OCI-LY1 (cell line): ENCODE data around the gene ALOX15.
"Not testable (repeated sequence)": the region's sequence is repeated elsewhere in the genome, so short reads cannot be mapped to it uniquely, and the experiment has no call there.

ENCODE experiments used
- H2AFZ ChIP-seq: fragments of 200-600 bp; sonication (generic), shearing (Covaris generic); 2 replicates; pipeline ENCODE4 v1.6.0; 2014; ENCODE audit warnings: antibody characterized with exemption, mild to moderate bottlenecking, low read length
- H3F3A ChIP-seq: fragments of 200-600 bp; sonication (generic), shearing (Covaris generic); 2 replicates; pipeline ENCODE4 v1.6.0; 2014; ENCODE audit warnings: mild to moderate bottlenecking, antibody characterized with exemption, low read length, moderate library complexity; ENCODE audit not compliant: insufficient read depth
- H3K27ac ChIP-seq: fragments of 200-600 bp; sonication (generic); 2 replicates; pipeline ENCODE4 v1.5.1; 2014; ENCODE audit warnings: low read length, mixed run types, mild to moderate bottlenecking, low read depth; ENCODE audit not compliant: poor library complexity, severe bottlenecking
- H3K27me3 ChIP-seq: fragments of 200-600 bp; sonication (generic); 2 replicates; pipeline ENCODE4 v1.6.0; 2014; ENCODE audit warnings: antibody characterized with exemption, mild to moderate bottlenecking, low read length, moderate library complexity; ENCODE audit not compliant: insufficient read depth
- H3K36me3 ChIP-seq: fragments of 200-600 bp; sonication (generic); 2 replicates; pipeline ENCODE4 v1.6.1; 2014; ENCODE audit warnings: mild to moderate bottlenecking, antibody characterized with exemption, low read length, moderate library complexity, mixed read lengths; ENCODE audit not compliant: insufficient read depth
- H3K4me1 ChIP-seq: fragments of 200-600 bp; sonication (generic); 2 replicates; pipeline ENCODE4 v1.5.1; 2014; ENCODE audit warnings: mild to moderate bottlenecking, low read length, moderate library complexity; ENCODE audit not compliant: insufficient read depth, severe bottlenecking
- H3K4me2 ChIP-seq: fragments of 200-600 bp; sonication (generic), shearing (Covaris generic); 2 replicates; pipeline ENCODE4 v1.6.1; 2014; ENCODE audit warnings: low read length
- H3K4me3 ChIP-seq: fragments of 200-600 bp; sonication (generic); 2 replicates; pipeline ENCODE4 v1.5.1; 2014; ENCODE audit warnings: low read length, low read depth, mild to moderate bottlenecking, mixed read lengths; ENCODE audit not compliant: poor library complexity, severe bottlenecking
- H3K79me2 ChIP-seq: fragments of 200-600 bp; shearing (Covaris generic); 2 replicates; pipeline ENCODE4 v1.6.1; 2016; ENCODE audit warnings: mixed run types, low read length, mixed read lengths; ENCODE audit not compliant: insufficient read depth
- H3K9ac ChIP-seq: fragments of 200-600 bp; sonication (generic), shearing (Covaris generic); 2 replicates; pipeline ENCODE4 v1.6.1; 2014; ENCODE audit warnings: mild to moderate bottlenecking, low read length, mixed read lengths
- H3K9me2 ChIP-seq: fragments of 200-600 bp; sonication (generic), shearing (Covaris generic); 2 replicates; pipeline ENCODE4 v1.6.1; 2014; ENCODE audit warnings: low read depth, mild to moderate bottlenecking, low read length, mixed read lengths
- H3K9me3 ChIP-seq: fragments of 200-600 bp; shearing (Covaris generic); 2 replicates; pipeline ENCODE4 v1.6.1; 2014; ENCODE audit warnings: low read length, mixed read lengths
- H4K20me1 ChIP-seq: fragments of 200-600 bp; sonication (generic), shearing (Covaris generic); 2 replicates; pipeline ENCODE4 v1.6.0; 2016; ENCODE audit warnings: mild to moderate bottlenecking, low read length; ENCODE audit not compliant: insufficient read depth
- CTCF ChIP-seq: fragments of 200-600 bp; sonication (generic), shearing (Covaris generic); IDR thresholded peaks from 2 replicates; pipeline ENCODE4 v1.5.1; 2017; ENCODE audit warnings: mild to moderate bottlenecking, antibody characterized with exemption, low read length, moderate library complexity, mixed read lengths
- EZH2 ChIP-seq: fragments of 200-600 bp; sonication (generic), shearing (Covaris generic); IDR thresholded peaks from 2 replicates; pipeline ENCODE4 v1.8.0; 2017; ENCODE audit warnings: borderline replicate concordance, mixed run types, mild to moderate bottlenecking, antibody characterized with exemption, low read length, moderate library complexity, mixed read lengths

ALOX15 gene

GRCh38 chr17:4631431-4631830 is 10.0 kb downstream of the ALOX15 start:
- Histone ChIP-seq H4K20me1 (no peaks in the 10 kb centered on the region), H3F3A (no peaks in the 10 kb centered on the region), H3K9me3 (no peaks in the 10 kb centered on the region), H3K36me3 (no peaks in the 10 kb centered on the region), H3K4me2 (no peak overlapping the region), H3K9ac (no peak overlapping the region), H3K4me3 (no peak overlapping the region), H3K27me3 (peaks cover 13% of the 10 kb centered on the region; the same call in 1 of the 2 replicates), H3K4me1 (peaks cover 12% of the 10 kb centered on the region), H3K79me2 (no peaks in the 10 kb centered on the region), H3K9me2 (no peaks in the 10 kb centered on the region), H2AFZ (no peak overlapping the region), H3K27ac (no peak overlapping the region)
- TF ChIP-seq EZH2 (no peak), CTCF (no peak)

DNA sequence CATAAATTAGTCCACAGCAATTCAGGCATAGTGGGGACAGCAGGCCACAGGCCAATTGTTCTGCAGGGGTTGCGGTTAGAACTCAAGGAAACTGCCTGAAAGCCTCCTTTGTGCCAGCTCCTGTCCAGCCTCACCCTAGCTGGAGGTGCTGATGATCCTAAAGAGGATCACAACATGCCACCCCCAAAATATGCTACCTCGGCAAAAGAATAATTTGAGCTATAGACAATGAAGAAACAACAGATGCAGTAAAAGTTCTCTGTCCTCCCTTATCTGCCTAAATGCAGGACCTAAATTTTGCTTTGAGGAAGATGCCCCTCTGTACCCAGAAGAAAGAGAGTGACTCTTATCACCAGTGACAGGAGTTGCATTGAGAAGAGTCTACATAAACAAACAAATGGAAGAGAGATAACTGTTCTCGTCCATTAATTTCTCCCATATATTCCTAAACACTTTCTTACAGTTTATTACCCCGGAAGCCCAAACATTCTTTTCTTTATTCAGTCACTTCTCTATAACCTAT is 14.7 kb downstream of the ALOX15 start:
- Histone ChIP-seq H3K4me1 (no peaks in the 10 kb centered on the region), H3K9me2 (no peaks in the 10 kb centered on the region), H4K20me1 (no peaks in the 10 kb centered on the region), H3F3A (no peaks in the 10 kb centered on the region), H2AFZ (no peak overlapping the region), H3K9ac (no peak overlapping the region), H3K36me3 (no peaks in the 10 kb centered on the region), H3K4me2 (no peak overlapping the region), H3K9me3 (no peaks in the 10 kb centered on the region), H3K27ac (no peak overlapping the region), H3K79me2 (no peaks in the 10 kb centered on the region), H3K4me3 (no peak overlapping the region), H3K27me3 (no peaks in the 10 kb centered on the region; the same call in 1 of the 2 replicates)
- TF ChIP-seq EZH2 (no peak), CTCF (no peak)

DNA sequence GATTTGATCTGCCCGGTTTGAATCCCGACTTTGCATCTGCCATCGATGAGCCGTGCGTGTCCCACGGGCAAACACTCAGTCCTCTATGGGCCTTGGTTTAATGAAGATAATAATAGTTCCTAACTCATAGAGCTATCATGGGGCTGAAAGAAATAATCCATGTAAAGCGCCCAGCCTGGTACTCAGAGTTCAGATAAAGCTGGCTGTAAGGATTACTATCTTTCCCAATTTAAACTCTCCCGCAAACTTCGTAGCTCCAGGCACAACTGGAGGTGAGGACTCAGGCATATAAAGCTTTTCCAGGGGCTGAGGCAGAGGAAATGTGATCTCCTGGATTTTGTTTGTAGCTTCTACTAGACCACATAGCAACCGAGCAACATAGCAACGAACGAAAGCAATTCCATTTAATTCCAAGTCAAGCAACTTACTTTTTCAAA is 16.3 kb downstream of the ALOX15 start:
- Histone ChIP-seq H3K79me2 (no peaks in the 10 kb centered on the region), H3K4me2 (no peak overlapping the region), H3K4me3 (no peak overlapping the region), H3F3A (no peaks in the 10 kb centered on the region), H3K27ac (no peak overlapping the region), H3K9me2 (no peaks in the 10 kb centered on the region), H3K4me1 (no peaks in the 10 kb centered on the region), H2AFZ (no peak overlapping the region), H3K36me3 (no peaks in the 10 kb centered on the region), H3K9ac (no peak overlapping the region), H3K9me3 (no peaks in the 10 kb centered on the region), H4K20me1 (no peaks in the 10 kb centered on the region), H3K27me3 (no peaks in the 10 kb centered on the region; the same call in 1 of the 2 replicates)
- TF ChIP-seq EZH2 (no peak), CTCF (no peak)

GRCh38 chr17:4624451-4624911 is 17.0 kb downstream of the ALOX15 start:
- not testable (repeated sequence) for H3K79me2 ChIP-seq, H3K4me1 ChIP-seq, H3F3A ChIP-seq, H3K9ac ChIP-seq, H3K9me2 ChIP-seq, H3K36me3 ChIP-seq, H3K27me3 ChIP-seq, H4K20me1 ChIP-seq, H3K4me3 ChIP-seq, H3K27ac ChIP-seq, H3K4me2 ChIP-seq, H3K9me3 ChIP-seq, H2AFZ ChIP-seq
